Stimulated activated CD8-positive, alpha-beta memory T cell treated with anti-CD3 and anti-CD28 coated beads, Interleukin-12 subunit alpha, Interleukin-12 subunit beta, amount 100 ng/mL, for 24 hours (primary cell): Measurements from ENCODE around the gene KCNJ5.

Source experiments
- DNase-seq: peaks from one replicate; pipeline ENCODE4 v3.0.0-alpha.2; 2020; ENCODE audit errors: extremely low read depth

KCNJ5 gene

DNA sequence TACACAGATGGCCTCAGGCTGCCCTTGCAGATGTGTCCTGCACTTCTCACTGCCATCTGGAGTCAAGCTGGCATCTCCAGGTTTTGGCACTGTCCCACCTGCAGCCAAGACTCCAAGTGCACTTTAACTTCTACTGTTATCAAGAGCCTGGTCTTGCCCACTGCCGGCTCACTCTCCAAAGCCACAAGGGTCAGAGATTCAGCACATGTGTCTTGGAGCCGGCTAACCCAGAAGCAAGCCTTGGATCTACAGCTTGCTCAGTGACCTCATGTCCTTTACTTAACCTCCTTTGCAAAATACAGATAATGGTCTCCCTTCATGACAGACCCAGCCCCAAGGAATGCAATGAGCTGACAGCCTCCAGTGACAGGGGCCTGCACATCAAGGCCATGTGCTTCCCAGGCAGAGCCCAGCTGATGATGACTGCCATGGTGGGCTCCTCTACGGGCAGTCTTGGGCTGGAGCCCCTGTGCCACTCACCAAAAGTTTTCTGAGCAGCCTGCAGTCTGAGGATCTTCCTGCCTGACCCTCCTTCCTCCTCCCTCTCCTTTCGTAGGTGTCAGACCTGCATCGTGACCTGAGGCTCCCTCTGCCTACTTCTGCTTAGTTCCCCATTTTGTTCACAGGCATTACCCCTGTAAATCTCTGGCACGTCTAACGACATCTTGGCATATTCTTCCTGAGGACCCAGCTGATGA lies 42.5 kb downstream of the KCNJ5 start:
- no peak for DNase-seq

GRCh38 chr11:128934351-128934750 lies 43.2 kb downstream of the KCNJ5 start:
- DNase-seq: no peak

DNA sequence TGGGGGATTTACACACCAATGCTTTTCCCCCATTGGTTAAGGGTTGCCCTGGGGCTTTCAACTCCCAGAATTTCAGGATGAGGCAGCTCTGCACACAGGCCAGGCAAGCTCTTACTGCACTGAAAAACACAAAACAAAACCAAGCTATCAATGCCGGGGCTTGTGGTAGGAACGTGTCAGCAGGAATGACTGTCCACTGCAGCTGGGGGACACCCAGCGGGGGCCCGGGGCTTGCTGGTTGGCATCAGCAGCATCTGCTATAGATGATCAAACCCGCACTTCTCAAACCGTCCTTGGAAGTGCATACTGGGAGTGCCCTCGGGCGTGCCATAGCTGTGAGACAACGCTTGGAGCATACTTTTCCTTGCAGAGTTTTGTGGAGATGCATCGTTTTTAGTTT lies 43.8 kb downstream of the KCNJ5 start:
- DNase-seq: no peak

DNA sequence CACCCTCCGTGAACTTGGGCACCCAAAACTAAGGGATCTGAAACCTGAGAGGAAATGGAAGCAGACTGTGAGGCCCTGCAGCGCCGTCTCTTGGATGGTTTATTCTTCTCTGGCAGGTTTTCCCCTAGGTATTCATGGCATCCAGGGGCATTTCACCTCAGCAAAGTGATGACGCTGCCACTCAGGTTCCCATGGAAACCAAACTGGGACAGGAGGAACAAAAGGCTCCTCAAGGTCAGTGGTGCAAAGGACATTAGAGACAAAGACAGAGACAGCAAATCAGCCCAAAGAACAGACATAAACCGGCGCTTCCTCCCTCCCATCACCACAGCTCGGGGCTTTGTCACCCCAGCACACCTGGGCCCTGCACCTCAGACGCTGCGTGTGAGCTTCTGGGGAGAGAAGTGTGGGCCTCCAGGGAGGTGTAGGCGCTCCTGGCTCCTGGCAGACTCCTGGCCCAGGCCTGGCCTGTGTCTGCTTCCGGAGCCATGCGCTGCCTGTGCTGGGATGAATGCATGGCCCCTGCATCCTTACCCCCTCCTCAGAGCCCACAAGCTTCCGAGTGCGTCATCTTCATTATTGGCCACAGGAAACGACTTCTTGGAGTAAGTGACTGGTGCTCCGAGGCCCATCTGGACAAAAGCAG lies 45.6 kb downstream of the KCNJ5 start:
- DNase-seq: no peak

GRCh38 chr11:128937480-128937879 lies 46.3 kb downstream of the KCNJ5 start:
- no peak for DNase-seq

GRCh38 chr11:128938156-128938885 lies 47.2 kb downstream of the KCNJ5 start:
- no peak for DNase-seq

DNA sequence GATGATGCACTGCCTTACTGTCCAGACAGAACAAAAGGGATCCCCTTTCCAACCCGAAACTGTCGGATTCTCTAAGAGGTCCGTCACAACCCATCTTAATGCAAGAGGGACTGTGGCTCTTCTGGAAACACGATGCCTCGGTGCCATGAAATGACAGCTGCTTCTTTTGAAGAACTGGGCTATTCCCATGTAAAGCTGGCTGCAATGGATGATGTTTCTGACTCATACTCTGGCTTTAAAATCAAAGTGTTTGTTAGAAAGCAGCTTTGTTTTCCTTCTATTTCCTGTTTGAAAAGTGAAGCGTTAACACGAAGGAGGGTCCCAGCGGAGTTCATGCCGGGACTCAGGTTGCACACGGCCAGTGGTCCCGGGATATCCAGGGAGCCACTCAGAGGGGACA lies 48.4 kb downstream of the KCNJ5 start:
- no peak for DNase-seq

- no peak for DNase-seq
Measured at GRCh38 chr11:128940156-128940555, 49.0 kb downstream of the KCNJ5 start.

DNA sequence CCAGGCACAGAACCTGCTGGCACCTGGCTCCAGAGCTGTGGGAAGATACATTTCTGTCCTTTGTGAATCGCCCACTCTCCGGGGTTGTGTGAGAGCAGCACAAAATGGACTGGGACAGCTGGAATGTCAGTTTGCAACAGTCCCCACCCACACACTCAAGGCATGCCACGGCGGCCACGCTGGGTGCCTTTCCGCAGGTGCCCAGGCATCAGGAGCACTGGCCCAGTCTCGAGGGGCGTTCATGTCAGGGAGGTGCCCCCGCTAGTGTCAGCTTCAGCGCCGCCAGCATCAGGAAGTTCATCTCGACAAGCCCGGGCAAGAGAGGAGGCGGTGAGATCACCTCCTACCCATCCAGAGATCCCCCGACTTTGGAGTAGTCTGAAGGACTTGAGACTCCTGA lies 49.4 kb downstream of the KCNJ5 start:
- no peak for DNase-seq

- DNase-seq: no peak
Measured at GRCh38 chr11:128941110-128941509, 50.0 kb downstream of the KCNJ5 start.

- no peak for DNase-seq
Measured at GRCh38 chr11:128941573-128942271, 50.6 kb downstream of the KCNJ5 start.

- no peak for DNase-seq
Measured at GRCh38 chr11:128942272-128942612, 51.1 kb downstream of the KCNJ5 start.

GRCh38 chr11:128942817-128943427 lies 51.8 kb downstream of the KCNJ5 start, which contains the start of gene TP53AIP1:
TP53AIP1 (minus strand) TSS chr11:128942871; CDS start chr11:128937818, 5,053 bp downstream.
- DNase-seq: no peak

GRCh38 chr11:128943428-128943976 lies 52.3 kb downstream of the KCNJ5 start:
- DNase-seq: no peak

GRCh38 chr11:128946648-128947047 lies 55.5 kb downstream of the KCNJ5 start:
- no peak for DNase-seq

DNA sequence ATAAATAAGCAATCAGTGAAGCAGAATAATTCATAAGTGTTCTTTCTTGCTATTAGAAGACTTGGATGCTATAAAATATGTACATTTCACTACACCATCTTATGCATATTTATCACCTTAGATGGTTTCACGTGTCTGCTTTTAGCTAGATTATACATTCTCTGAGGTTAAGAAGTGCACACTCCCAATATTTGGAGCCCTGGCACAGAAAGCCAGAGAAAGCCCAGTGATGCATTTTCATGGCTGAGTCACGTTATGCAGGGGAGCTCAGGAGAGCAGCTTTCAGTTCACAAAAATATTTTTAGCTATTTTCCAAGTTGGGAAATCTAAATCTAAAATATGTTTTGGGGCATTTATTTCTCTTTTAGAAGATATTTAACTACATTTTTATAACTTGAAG lies 56.6 kb downstream of the KCNJ5 start:
- DNase-seq: no peak

GRCh38 chr11:128948583-128948982 lies 57.4 kb downstream of the KCNJ5 start:
- DNase-seq: no peak

- no peak for DNase-seq
Measured at GRCh38 chr11:128949791-128950454, 58.8 kb downstream of the KCNJ5 start.

DNA sequence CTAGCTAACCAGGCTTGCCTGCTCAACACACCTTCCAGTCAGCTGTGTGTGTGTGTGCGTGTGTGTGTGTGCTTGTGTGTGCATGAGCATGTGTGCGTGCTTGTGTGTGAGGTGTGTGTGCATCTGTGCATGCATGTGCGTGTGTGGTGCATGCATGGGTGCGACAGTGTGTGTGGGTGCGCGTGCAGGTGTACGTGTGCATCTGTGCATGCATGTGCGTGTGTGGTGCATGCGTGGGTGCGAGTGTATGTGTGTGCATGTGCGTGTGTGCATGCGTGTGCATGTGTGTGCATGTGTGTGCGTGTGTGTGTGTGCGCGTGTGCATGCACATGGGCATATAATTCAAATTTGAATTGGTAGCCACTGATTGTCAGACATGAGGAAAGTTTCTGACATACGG lies 62.0 kb downstream of the KCNJ5 start:
- no peak for DNase-seq

DNA sequence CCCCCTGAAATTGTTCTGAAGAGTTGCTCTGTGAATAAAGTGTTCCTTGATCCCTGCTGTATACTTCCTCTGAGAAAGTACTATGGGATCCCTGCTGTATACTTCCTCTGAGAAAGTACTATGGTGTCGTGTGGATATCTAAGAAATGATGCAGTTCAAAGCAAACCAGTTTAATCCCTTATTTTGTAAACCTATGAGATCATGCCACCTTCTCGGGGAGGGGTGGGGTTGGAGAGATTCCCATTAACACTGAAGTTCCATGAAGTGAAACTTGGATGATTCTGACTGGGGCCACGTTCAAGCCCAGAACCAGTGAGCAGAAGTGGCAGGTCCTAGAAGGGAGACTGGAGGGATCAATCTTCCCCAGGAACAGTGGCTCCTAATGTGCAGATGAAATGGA lies 64.5 kb downstream of the KCNJ5 start:
- no peak for DNase-seq
